ENCODE results near the gene KATNA1.

- TF ChIP-seq CTCF (conservative IDR thresholded peaks at IDR 0.05): no peak
- no peak for TF ChIP-seq ZFX (IDR thresholded peaks at IDR 0.05)
Observed at GRCh38 chr6:149551920-149552319, 96.6 kb downstream of the KATNA1 start.

All from C4-2B (cell line).